IPS-20b (cell line): ENCODE measurements around the gene NRF1.

Experiments
- H3K27ac ChIP-seq: one replicate; pipeline ENCODE4 v1.5.1; 2013; ENCODE audit warnings: low read length
- H3K27me3 ChIP-seq: 2 replicates; pipeline ENCODE4 v1.6.1; 2013; ENCODE audit warnings: mild to moderate bottlenecking, low read length, inconsistent platforms; ENCODE audit not compliant: insufficient read depth
- H3K36me3 ChIP-seq: 2 replicates; pipeline ENCODE4 v1.6.1; 2013; ENCODE audit warnings: low read depth, mild to moderate bottlenecking, inconsistent platforms, low read length, moderate library complexity; ENCODE audit not compliant: insufficient read depth
- H3K4me1 ChIP-seq: 2 replicates; pipeline ENCODE4 v1.6.1; 2013; ENCODE audit warnings: mild to moderate bottlenecking, control low read depth, inconsistent platforms, low read length, moderate library complexity; ENCODE audit not compliant: insufficient read depth
- H3K4me3 ChIP-seq: 2 replicates; pipeline ENCODE4 v1.5.1; 2013; ENCODE audit warnings: mild to moderate bottlenecking, low read length, inconsistent platforms
- H3K9ac ChIP-seq: 2 replicates; pipeline ENCODE4 v1.6.1; 2013; ENCODE audit warnings: low read depth, mild to moderate bottlenecking, inconsistent platforms, low read length, moderate library complexity
- H3K9me3 ChIP-seq: 2 replicates; pipeline ENCODE4 v1.6.1; 2013; ENCODE audit warnings: mild to moderate bottlenecking, low read depth, low read length, inconsistent platforms; ENCODE audit not compliant: insufficient read depth

Gene NRF1

DNA sequence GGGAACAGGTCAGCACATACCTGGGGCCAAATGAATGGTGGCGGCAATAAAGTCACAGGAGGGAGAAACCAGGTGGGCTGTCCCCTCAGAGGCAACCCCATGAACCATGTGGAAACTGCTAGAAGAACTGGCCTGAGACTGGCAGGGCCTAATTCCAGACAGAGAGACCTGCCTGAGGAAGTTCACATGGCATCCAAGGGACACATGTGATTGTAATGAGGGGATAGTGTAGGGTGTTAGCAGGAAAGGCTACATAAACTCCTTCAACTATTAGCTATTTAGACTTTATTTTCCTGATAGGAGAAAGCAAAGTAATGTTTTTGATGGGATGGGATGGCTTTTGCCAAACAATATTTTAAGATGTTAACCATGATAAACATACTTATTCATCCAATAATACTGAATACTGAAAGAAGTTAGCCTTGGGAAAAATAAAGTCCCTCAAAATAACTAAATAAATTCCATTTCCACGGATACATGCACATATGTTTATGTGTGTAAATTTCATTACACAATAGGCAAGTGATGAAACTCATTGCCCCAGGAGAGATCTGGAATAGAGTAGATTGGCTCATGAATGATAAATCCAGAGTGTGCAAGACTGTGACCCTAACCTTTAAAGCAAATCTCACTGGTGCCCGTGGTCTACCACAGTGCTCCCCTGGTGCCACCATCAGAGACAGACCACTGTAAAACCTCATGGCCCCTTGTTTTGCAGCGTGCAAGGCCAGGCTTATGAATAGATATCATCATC lies 137.0 kb downstream of the NRF1 start:
- no peak overlapping the region for H3K9ac ChIP-seq
- H3K4me1 ChIP-seq: no peaks in the 10 kb centered on the region
- H3K27ac ChIP-seq: no peak overlapping the region
- H3K36me3 ChIP-seq: peaks cover 45% of the 10 kb centered on the region
- H3K9me3 ChIP-seq: no peaks in the 10 kb centered on the region
- no peak overlapping the region for H3K4me3 ChIP-seq
- no peaks in the 10 kb centered on the region for H3K27me3 ChIP-seq

DNA sequence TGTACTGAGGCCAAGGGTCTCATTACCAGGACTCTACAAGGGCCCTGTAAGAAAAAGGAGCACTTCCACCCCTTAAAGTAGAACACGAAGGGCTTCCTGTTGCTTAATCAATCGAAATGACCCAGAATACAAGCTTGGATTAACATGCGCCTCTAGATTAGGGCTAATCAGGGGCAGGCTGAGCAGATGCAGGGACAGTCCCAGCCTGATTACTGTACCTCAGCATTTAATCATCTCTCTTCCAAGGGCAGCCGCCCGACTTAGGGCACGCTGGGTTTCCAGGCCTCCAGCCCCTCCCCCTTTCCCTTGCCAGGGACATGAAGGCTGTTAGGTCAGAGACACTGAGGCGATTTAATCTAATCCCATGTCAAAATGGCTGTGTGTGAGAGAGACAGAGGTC lies 138.6 kb downstream of the NRF1 start:
- Histone ChIP-seq H3K4me1 (no peaks in the 10 kb centered on the region), H3K9ac (no peak overlapping the region), H3K4me3 (no peak overlapping the region), H3K27me3 (no peaks in the 10 kb centered on the region), H3K27ac (no peak overlapping the region), H3K9me3 (no peaks in the 10 kb centered on the region), H3K36me3 (peaks cover 36% of the 10 kb centered on the region)

DNA sequence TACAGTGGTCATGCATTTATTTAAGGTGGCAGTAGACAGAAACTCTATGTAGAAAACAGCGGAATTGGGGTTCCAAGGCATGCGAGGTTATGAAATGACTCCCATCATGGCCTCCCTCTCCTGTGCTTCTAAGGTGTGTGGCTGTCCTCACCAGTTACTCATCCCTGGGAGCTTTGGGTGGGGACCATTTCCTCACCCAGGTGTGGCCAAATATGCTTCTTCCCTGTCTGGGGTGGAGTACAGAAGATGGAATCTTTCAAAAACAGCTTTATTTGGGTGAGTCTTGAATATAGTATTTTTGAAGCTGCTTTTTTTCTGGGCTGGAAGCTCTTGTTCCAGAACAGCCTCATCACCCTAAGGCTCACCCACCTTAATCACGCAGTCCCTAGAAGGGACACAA lies 139.0 kb downstream of the NRF1 start:
- Histone ChIP-seq H3K36me3 (peaks cover 36% of the 10 kb centered on the region), H3K4me1 (no peaks in the 10 kb centered on the region), H3K27me3 (no peaks in the 10 kb centered on the region), H3K27ac (no peak overlapping the region), H3K9ac (no peak overlapping the region), H3K4me3 (no peak overlapping the region), H3K9me3 (no peaks in the 10 kb centered on the region)

DNA sequence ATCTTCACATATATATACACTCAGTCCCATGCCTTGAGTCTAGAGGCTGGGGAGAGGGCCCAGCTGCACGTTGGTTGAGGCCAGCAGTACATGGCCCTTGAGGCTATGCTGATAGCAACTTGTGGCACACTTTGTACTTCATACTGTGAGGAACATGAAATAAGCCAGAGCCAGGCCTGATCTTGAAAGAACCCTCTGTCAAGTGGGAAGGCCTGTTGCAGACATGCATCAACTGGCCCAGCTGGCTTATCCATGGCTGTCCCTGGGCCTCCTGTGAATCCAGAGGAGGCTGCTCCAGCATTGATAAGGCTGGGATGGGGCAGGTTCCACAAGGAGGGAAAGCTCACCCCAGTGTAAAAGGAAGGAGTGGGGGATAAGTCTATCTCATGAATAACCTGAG lies 140.4 kb downstream of the NRF1 start:
- Histone ChIP-seq H3K36me3 (peaks cover 41% of the 10 kb centered on the region), H3K9ac (no peak overlapping the region), H3K4me1 (no peaks in the 10 kb centered on the region), H3K4me3 (no peak overlapping the region), H3K27me3 (no peaks in the 10 kb centered on the region), H3K27ac (no peak overlapping the region), H3K9me3 (no peaks in the 10 kb centered on the region)

DNA sequence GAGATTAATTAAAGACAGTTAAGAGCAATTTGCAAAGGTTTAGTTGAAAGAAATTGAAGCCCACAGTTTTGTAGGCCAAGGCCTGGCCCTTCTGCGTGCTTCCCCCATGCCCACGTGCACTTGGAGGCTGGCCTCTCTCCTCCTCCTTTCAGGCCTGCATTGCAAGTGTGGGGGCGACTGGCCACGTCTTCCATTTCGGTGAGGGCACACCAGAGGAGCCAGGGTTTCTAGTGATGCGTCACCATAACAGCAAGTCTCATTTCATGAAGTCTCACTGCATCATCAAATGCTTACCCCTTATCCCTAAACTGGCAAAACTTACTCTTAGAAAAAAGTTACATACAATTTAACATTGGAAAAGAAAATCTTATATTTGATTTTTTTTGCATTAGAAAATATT lies 141.2 kb downstream of the NRF1 start:
- H3K4me1 ChIP-seq: no peaks in the 10 kb centered on the region
- no peak overlapping the region for H3K9ac ChIP-seq
- H3K4me3 ChIP-seq: no peak overlapping the region
- H3K36me3 ChIP-seq: peaks cover 35% of the 10 kb centered on the region
- no peaks in the 10 kb centered on the region for H3K27me3 ChIP-seq
- H3K27ac ChIP-seq: no peak overlapping the region
- no peaks in the 10 kb centered on the region for H3K9me3 ChIP-seq

DNA sequence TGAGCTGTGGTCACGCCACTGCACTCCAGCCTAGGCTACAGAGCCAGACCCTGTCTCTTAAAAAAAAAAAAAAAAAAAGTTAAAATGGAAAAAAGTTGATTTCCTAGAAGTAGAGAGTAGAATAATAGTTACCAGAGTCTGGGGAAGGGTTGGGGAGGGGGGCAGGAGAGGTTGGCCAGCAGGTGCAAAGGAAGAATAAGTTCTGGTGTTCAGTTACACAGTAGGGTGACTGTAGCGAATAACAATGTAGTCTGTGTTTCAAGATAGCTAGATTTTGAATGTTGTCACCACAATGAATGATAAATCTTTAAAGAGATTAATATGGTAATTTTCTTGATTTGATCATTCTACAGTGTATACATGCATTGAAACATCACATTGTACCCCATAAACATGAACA lies 142.9 kb downstream of the NRF1 start:
- Histone ChIP-seq H3K36me3 (peaks cover 30% of the 10 kb centered on the region), H3K27ac (no peak overlapping the region), H3K9ac (no peak overlapping the region), H3K27me3 (no peaks in the 10 kb centered on the region), H3K4me3 (no peak overlapping the region), H3K4me1 (no peaks in the 10 kb centered on the region), H3K9me3 (no peaks in the 10 kb centered on the region)

DNA sequence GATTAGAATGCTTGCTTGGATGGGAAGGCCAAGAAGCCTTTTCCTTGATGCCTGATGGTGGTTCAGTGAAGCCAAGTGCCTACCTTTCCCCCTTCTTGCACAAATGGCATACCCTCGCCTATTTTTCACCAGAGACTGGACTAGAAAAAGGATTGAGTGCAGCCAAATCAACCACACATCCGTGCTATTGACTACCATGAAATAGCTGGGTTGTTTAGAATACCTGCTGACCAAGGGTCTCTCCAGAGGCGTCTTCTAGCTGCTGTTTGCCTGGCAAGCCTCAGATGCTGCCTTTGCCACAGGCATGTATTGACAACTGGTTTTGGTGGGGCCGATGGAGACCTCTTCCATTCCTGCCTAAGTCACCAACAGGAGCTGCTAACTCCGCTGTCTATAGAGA lies 146.5 kb downstream of the NRF1 start:
- Histone ChIP-seq H3K27me3 (no peaks in the 10 kb centered on the region), H3K4me3 (no peak overlapping the region), H3K4me1 (no peaks in the 10 kb centered on the region), H3K9me3 (no peaks in the 10 kb centered on the region), H3K9ac (no peak overlapping the region), H3K36me3 (peaks cover 20% of the 10 kb centered on the region), H3K27ac (no peak overlapping the region)

DNA sequence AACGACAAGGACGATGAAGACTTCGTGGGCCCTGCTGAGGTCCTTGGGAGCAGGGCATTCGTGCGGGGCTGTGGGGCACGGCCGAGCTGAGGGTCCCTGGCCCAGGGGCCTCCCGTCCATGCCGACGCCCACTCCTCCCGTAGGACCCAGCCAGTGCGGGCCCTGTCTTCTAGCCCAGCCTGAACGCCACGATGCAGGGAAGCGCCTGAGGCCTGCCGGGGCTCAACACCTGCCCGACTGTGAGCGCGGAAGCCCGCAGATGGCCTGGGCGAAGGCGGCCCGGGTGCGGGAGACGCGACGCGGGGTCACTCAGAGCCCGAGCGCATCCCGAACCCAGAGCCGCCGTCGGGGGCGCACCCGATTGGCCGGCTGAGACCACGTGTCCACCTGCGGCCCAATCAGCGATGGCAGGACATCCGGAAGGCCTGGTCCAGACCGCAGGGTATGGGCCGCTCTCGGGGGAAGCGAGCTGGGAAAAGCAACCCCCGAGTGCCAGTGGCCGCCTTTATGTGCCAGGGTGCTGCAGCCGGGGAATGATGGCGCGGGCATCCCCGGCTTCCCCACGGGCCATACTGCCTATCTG lies 151.0 kb downstream of the NRF1 start:
- Histone ChIP-seq H3K9me3 (no peaks in the 10 kb centered on the region), H3K27me3 (no peaks in the 10 kb centered on the region), H3K27ac (no peak overlapping the region), H3K36me3 (no peaks in the 10 kb centered on the region), H3K4me3 (no peak overlapping the region), H3K4me1 (no peaks in the 10 kb centered on the region), H3K9ac (no peak overlapping the region)

DNA sequence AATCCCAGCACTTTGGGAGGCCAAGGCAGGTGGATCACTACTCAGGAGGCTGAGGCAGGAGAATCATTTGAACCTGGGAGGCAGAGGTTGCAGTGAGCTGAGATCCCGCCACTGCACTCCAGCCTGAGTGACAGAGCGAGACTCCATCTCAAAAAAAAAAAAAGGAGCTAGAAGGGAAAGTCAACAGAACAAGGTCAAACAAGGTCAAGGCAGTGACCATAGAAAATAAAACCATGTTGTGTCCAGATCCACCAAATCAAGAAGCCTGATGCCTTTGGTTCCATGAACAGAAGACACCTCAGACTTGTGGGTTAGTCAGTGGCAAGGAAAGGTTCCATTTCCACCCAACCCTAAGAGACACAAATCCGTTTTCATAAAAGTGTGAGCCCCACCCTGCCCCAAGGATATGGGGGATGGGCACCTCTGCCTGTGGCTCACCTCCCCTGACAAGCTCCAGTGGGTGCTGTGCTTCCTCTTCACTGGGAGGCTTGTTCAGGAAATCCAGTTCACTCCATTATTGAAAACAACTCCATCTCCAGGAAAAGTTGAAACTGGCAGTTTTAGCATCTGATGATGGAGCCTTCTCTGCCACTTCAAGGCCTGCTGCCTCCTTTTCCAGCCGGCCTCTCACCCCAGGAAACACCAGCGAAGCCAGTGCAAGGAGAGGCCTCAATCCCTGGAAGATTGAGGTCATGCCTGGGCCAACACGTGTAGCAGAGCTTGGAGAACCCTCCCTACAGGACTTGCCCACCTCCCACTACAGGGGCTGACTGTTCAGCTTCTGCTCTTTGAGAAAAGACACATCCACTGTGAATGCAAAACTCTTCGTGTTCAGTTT lies 152.9 kb downstream of the NRF1 start:
- Histone ChIP-seq H3K9ac (no peak overlapping the region), H3K27me3 (no peaks in the 10 kb centered on the region), H3K4me1 (no peaks in the 10 kb centered on the region), H3K4me3 (no peak overlapping the region), H3K9me3 (no peaks in the 10 kb centered on the region), H3K27ac (no peak overlapping the region), H3K36me3 (peaks cover 4% of the 10 kb centered on the region; the same call in 1 of the 2 replicates)

DNA sequence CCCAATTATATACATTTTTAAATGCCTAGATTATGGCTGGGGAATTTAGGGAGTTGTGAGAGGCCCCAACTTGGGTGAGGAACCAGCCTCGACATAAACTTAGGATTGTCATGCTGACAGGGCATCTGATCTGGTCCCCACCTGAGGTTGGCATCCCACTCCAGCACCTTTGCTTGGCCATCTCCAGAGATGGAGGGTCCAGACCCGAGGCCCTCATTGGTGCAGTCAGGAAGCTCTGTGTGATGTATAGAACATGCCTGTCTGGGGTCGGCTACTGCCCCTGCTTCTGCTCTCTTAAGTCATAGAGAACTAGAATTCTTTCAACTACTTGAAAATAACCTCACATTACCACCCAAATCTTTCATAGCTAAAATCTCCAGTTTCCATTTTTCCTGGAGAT lies 153.8 kb downstream of the NRF1 start:
- H3K27me3 ChIP-seq: no peaks in the 10 kb centered on the region
- no peak overlapping the region for H3K4me3 ChIP-seq
- peaks cover 4% of the 10 kb centered on the region; the same call in 1 of the 2 replicates for H3K36me3 ChIP-seq
- H3K27ac ChIP-seq: no peak overlapping the region
- H3K9ac ChIP-seq: no peak overlapping the region
- H3K4me1 ChIP-seq: no peaks in the 10 kb centered on the region
- no peaks in the 10 kb centered on the region for H3K9me3 ChIP-seq

DNA sequence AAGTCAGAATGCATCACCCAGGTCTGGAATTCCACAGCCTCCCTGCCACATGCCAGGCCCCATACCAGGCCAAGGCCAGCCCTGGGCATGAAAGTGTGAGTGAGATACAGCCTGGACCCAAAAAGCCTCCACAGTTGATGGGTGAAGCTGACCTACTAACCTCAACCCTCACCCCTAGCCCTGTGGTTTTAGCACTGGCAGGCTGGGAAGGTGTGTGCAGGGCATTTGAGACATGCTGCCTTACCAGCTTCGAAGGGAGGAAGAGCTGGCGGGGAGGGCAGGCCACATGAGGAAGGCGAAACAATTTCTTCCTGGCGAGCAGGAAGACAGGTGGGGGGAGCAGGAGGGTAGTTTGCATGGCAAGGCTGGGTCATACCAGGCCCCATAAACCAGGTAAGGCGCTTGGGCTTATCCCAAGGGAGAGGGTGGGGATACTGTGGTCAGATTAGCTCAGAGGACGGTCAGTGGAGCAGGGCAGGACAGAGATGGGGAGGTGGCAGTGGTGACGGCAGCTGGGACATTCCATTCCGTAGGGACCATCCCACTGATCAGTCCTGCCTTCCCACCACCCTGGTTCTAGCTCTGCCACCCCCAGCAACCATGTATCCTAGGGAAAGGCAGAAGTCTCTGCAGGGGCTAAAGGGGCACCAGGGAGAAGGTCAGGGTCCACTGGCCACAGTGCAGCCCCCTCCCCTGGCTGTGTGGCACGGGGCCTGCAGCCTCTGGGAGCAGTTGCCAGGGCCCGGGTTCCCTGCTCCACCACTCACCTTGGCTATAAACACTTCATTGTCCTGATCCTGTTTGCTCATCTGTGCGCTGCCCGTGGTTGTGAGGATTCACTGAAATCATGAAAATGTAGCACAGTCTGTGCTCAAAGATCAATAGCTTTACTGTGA lies 155.8 kb downstream of the NRF1 start:
- no peaks in the 10 kb centered on the region for H3K9me3 ChIP-seq
- no peak overlapping the region for H3K4me3 ChIP-seq
- H3K4me1 ChIP-seq: peaks cover 9% of the 10 kb centered on the region
- H3K27me3 ChIP-seq: peaks cover 2% of the 10 kb centered on the region
- H3K27ac ChIP-seq: no peak overlapping the region
- peaks cover 4% of the 10 kb centered on the region; the same call in 1 of the 2 replicates for H3K36me3 ChIP-seq
- no peak overlapping the region for H3K9ac ChIP-seq
